Mesenchymal stem cell (in vitro differentiated cells and primary cell): ENCODE results near the gene ERCC4.
A peak's percentile ranks its signal among the peaks of the same experiment; 100 is the strongest.

Source experiments
- DNase-seq: peaks from one replicate; pipeline ENCODE4 v3.0.0-alpha.2; 2013
- H2AFZ ChIP-seq: one replicate; pipeline ENCODE4 v1.6.1; 2013; ENCODE audit warnings: low read depth, mild to moderate bottlenecking, control low read depth, inconsistent platforms, low read length, moderate library complexity
- H2AK5ac ChIP-seq: 2 replicates; pipeline ENCODE4 v1.6.1; 2013; ENCODE audit warnings: low read length, moderate library complexity, mild to moderate bottlenecking, inconsistent platforms; ENCODE audit not compliant: severe bottlenecking
- H2BK120ac ChIP-seq: one replicate; pipeline ENCODE4 v1.6.1; 2013; ENCODE audit warnings: low read depth, mild to moderate bottlenecking, inconsistent platforms, low read length, moderate library complexity
- H2BK12ac ChIP-seq, 2 experiments: one replicate each; pipeline ENCODE4 v1.6.1; 2013; ENCODE audit warnings: inconsistent platforms in 2 of 2, low read length in 2 of 2, mild to moderate bottlenecking in 2 of 2, moderate library complexity in 2 of 2, control low read depth in 1 of 2
- H2BK15ac ChIP-seq: one replicate; pipeline ENCODE4 v1.6.1; 2013; ENCODE audit warnings: mild to moderate bottlenecking, low read depth, inconsistent platforms; ENCODE audit not compliant: poor library complexity, severe bottlenecking
- H2BK5ac ChIP-seq: 2 replicates; pipeline ENCODE4 v1.6.1; 2013; ENCODE audit warnings: low read depth, mild to moderate bottlenecking, low read length, control low read depth, inconsistent platforms; ENCODE audit not compliant: poor library complexity, severe bottlenecking
- H3K14ac ChIP-seq, 2 experiments: one replicate each; pipeline ENCODE4 v1.6.1; 2013; ENCODE audit warnings: inconsistent platforms in 2 of 2, low read length in 2 of 2, control low read depth in 1 of 2, mild to moderate bottlenecking in 1 of 2, moderate library complexity in 1 of 2
- H3K18ac ChIP-seq, 2 experiments: one replicate each; pipeline ENCODE4 v1.6.1; 2013; ENCODE audit warnings: inconsistent platforms in 2 of 2, low read length in 2 of 2, control low read depth in 1 of 2, low read depth in 1 of 2, mild to moderate bottlenecking in 1 of 2
- H3K23ac ChIP-seq, 2 experiments: one replicate each; pipeline ENCODE4 v1.6.1; 2013; ENCODE audit warnings: inconsistent platforms in 2 of 2, low read length in 2 of 2, mild to moderate bottlenecking in 2 of 2, moderate library complexity in 2 of 2, control low read depth in 1 of 2
- H3K27ac ChIP-seq: 2 replicates; pipeline ENCODE4 v1.5.1; 2013; ENCODE audit warnings: mild to moderate bottlenecking, moderate library complexity, low read length, control low read depth, inconsistent platforms; ENCODE audit not compliant: poor library complexity, severe bottlenecking
- H3K27me3 ChIP-seq, 2 experiments: 2 replicates each; pipeline versions ENCODE4 v1.6.1 to v1.7.0; 2013; ENCODE audit warnings: low read length in 2 of 2, mild to moderate bottlenecking in 2 of 2, moderate library complexity in 2 of 2, control low read depth in 1 of 2, inconsistent platforms in 1 of 2; ENCODE audit not compliant: control insufficient read depth in 1 of 2, insufficient read depth in 1 of 2
- H3K36me3 ChIP-seq, 2 experiments: 2 replicates each; pipeline versions ENCODE4 v1.6.1 to v1.7.0; 2013; ENCODE audit warnings: low read length in 2 of 2, control low read depth in 1 of 2, inconsistent platforms in 1 of 2, low read depth in 1 of 2, mild to moderate bottlenecking in 1 of 2; ENCODE audit not compliant: insufficient read depth in 2 of 2, control insufficient read depth in 1 of 2
- H3K4ac ChIP-seq, 2 experiments: one replicate each; pipeline ENCODE4 v1.6.1; 2013; ENCODE audit warnings: inconsistent platforms in 2 of 2, low read length in 2 of 2, mild to moderate bottlenecking in 2 of 2, moderate library complexity in 2 of 2, control low read depth in 1 of 2, low read depth in 1 of 2
- H3K4me1 ChIP-seq: 2 replicates; pipeline ENCODE4 v1.6.1; 2013; ENCODE audit warnings: low read depth, low read length, control low read depth; ENCODE audit not compliant: control insufficient read depth, insufficient read depth
- H3K4me2 ChIP-seq: 2 replicates; pipeline ENCODE4 v1.6.1; 2013; ENCODE audit warnings: low read length, mild to moderate bottlenecking, inconsistent platforms; ENCODE audit not compliant: poor library complexity, severe bottlenecking
- H3K4me3 ChIP-seq, 2 experiments: 2 replicates each; pipeline versions ENCODE4 v1.5.1 to v1.7.0; 2013; ENCODE audit warnings: low read length in 2 of 2, mild to moderate bottlenecking in 2 of 2, control low read depth in 1 of 2, low read depth in 1 of 2; ENCODE audit not compliant: insufficient read depth in 1 of 2
- H3K79me1 ChIP-seq: replicated peaks from 2 replicates; pipeline ENCODE4 v1.6.1; 2013; ENCODE audit warnings: mild to moderate bottlenecking, control low read depth, low read length, inconsistent platforms; ENCODE audit not compliant: poor library complexity, severe bottlenecking
- H3K9ac ChIP-seq: 2 replicates; pipeline ENCODE4 v1.7.0; 2013; ENCODE audit warnings: mild to moderate bottlenecking, low read length, moderate library complexity
- H3K9me3 ChIP-seq: 2 replicates; pipeline ENCODE4 v1.7.0; 2013; ENCODE audit warnings: mild to moderate bottlenecking, low read length; ENCODE audit not compliant: control insufficient read depth
- H4K8ac ChIP-seq: one replicate; pipeline ENCODE4 v1.6.1; 2013; ENCODE audit warnings: inconsistent platforms, mild to moderate bottlenecking, low read length, moderate library complexity
- H4K91ac ChIP-seq: one replicate; pipeline ENCODE4 v1.6.1; 2013; ENCODE audit warnings: mild to moderate bottlenecking, low read length, inconsistent platforms
- WGBS: methylation state at CpG from one replicate; pipeline ENCODE4 v1.1.7; 2013; ENCODE audit warnings: mixed read lengths; 5-methylcytosine and 5-hydroxymethylcytosine counted together

Gene ERCC4

DNA sequence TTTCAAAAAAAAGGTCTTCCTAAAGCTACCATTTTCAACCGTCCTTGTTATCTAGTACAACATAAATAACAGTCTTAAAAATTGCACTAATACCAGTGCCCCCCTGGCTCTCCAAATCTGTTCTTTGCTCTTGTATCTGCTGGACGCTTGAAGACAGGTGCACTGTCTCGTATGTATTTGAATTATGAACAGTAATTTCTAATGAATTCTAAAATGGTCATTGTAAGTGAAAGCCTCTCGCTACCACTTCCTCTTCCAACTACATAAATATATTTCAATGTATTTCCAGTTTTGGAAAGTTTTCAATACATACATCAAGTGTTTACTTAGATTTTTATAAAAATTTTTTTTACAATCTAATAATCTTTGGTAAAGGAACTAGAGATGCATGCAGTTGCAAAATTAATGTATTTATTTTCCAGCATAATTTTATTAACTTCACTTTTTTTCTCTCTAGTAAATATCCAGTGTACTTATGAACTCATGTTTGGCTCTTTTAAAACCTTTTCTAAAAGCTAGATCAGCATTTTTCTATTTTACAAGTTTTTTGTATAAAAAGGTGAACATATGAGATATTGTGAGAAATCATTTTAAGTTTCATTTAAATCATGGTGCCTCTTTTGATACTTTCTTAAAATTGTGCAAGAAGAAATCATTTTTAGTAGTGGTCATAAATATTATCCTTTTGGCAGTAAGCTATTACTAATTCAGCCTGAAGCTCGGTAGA lies 31.0 kb downstream of the ERCC4 start:
- H2BK5ac ChIP-seq = no peak overlapping the region
- no peak overlapping the region for H2BK120ac ChIP-seq
- WGBS = 67% methylated on average over 1 of the region's 5 CpGs
- H2BK15ac ChIP-seq = no peak overlapping the region
- H3K4ac ChIP-seq = no peak overlapping the region
- H3K4me3 ChIP-seq = no peak overlapping the region
- H4K91ac ChIP-seq = no peak overlapping the region
- H3K9ac ChIP-seq = no peak overlapping the region
- no peaks in the 10 kb centered on the region for H3K9me3 ChIP-seq
- peaks cover 12 to 34% of the 10 kb centered on the region in 2 experiments for H3K36me3 ChIP-seq
- no peaks in the 10 kb centered on the region for H3K79me1 ChIP-seq
- H2AK5ac ChIP-seq = no peak overlapping the region
- H2AFZ ChIP-seq = no peak overlapping the region
- H4K8ac ChIP-seq = no peak overlapping the region
- no peak overlapping the region for H3K23ac ChIP-seq
- no peak overlapping the region for H2BK12ac ChIP-seq
- no peaks in the 10 kb centered on the region for H3K27me3 ChIP-seq
- H3K27ac ChIP-seq = no peak overlapping the region
- no peak overlapping the region for H3K4me2 ChIP-seq
- no peak overlapping the region for H3K18ac ChIP-seq
- peaks cover under 1% of the 10 kb centered on the region for H3K4me1 ChIP-seq
- H3K14ac ChIP-seq = no peak overlapping the region
- no peak for DNase-seq

DNA sequence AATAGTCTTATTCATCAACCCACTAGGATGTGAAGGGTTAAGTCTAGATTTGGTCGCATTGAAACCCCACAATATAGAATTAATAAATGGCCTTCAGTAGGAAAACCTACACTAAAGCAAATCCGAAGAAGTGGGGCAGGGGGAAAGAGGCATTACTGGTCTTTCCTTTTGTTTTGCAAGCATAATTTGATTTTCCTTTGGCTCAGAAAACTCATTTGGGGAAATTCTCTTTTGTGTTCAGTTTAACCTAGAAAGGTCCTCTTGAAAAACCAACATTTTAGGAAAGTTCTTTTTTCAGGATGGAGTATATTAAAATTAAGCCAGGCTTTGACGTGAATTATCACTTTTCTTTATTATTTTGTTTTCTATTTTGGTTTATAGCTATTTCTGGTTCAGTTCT lies 31.7 kb downstream of the ERCC4 start:
- H2BK5ac ChIP-seq = no peak overlapping the region
- H2AK5ac ChIP-seq = no peak overlapping the region
- H3K23ac ChIP-seq = no peak overlapping the region
- no peaks in the 10 kb centered on the region for H3K27me3 ChIP-seq
- no peak overlapping the region for H2BK15ac ChIP-seq
- no peak overlapping the region for H2BK12ac ChIP-seq
- no peak overlapping the region for H4K91ac ChIP-seq
- H3K4me3 ChIP-seq = no peak overlapping the region
- peaks cover 10 to 28% of the 10 kb centered on the region in 2 experiments for H3K36me3 ChIP-seq
- no peak overlapping the region for H3K18ac ChIP-seq
- no peak overlapping the region for H3K27ac ChIP-seq
- H3K14ac ChIP-seq = no peak overlapping the region
- no peak overlapping the region for H3K4me2 ChIP-seq
- H2BK120ac ChIP-seq = no peak overlapping the region
- H3K79me1 ChIP-seq = no peaks in the 10 kb centered on the region
- WGBS = 100% methylated on average over 1 of the region's 3 CpGs
- no peaks in the 10 kb centered on the region for H3K9me3 ChIP-seq
- peak; percentile 5 for DNase-seq
- no peak overlapping the region for H4K8ac ChIP-seq
- H2AFZ ChIP-seq = no peak overlapping the region
- no peak overlapping the region for H3K4ac ChIP-seq
- H3K4me1 ChIP-seq = peaks cover 4% of the 10 kb centered on the region
- H3K9ac ChIP-seq = no peak overlapping the region

DNA sequence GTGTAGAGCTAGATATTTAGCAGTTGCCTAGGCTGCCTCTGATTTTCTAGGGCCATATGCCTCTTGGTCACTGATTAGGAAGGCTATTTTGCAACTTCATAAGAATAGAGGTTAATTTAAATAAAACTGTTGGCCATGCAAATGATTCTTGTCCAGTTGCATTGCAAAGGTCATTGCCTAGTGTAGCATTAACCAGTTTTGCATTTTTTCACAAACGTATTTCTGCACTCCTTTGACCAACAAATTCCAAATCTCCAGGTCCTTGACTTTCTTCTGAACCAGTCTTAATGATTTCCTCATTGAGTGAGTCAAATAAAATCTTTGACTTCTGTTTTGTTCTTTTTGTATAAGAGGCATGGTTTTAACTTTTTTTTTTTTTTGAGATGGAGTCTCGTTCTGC lies 33.5 kb downstream of the ERCC4 start:
- no peak for DNase-seq
- Histone ChIP-seq H3K14ac (no peak overlapping the region), H4K8ac (no peak overlapping the region), H2AK5ac (no peak overlapping the region), H3K36me3 (peaks cover 0 to 11% of the 10 kb centered on the region in 2 experiments), H3K4me2 (no peak overlapping the region), H3K4ac (no peak overlapping the region), H2BK5ac (no peak overlapping the region), H3K4me1 (peaks cover 10% of the 10 kb centered on the region), H2BK15ac (no peak overlapping the region), H2BK12ac (no peak overlapping the region), H3K79me1 (no peaks in the 10 kb centered on the region), H3K27me3 (no peaks in the 10 kb centered on the region), H3K23ac (no peak overlapping the region), H3K9ac (no peak overlapping the region), H3K9me3 (no peaks in the 10 kb centered on the region), H3K27ac (no peak overlapping the region), H4K91ac (no peak overlapping the region), H2BK120ac (no peak overlapping the region), H2AFZ (no peak overlapping the region), H3K18ac (no peak overlapping the region), H3K4me3 (no peak overlapping the region)
- 81% methylated on average over 2 of the region's 2 CpGs for WGBS

DNA sequence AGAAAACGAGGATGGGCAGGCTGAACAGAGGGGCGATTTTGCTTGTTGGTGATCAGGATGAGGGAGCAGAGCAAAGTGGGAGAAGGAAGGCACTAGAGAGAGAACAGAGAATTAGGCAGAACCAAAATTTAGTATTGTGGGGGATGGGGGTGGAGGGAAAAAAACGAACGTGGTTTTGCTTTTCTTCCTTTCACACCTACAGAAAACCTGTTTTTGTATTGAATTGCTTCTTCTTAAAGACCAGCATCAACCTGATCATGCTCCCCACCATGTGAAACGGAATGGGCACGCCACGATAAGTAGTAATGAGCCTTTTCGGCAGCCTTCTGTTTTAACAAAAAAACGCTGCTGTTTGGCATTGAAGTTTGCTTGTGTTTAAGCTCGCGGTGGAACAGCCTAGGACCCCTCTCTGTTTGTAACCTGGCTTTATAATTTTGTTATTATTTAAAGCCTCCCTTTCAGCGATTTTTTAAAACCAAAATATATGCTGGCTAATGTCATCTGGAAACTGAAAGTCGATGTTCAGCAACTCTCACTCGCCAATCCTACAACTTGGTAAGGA lies 36.8 kb downstream of the ERCC4 start:
- Histone ChIP-seq H3K18ac (peak overlapping the region; percentile 90 to 91), H3K4ac (peak overlapping the region; percentile 75 to 89), H3K4me2 (no peak overlapping the region), H3K27ac (peak overlapping the region; percentile 97), H2AK5ac (peak overlapping the region; percentile 57), H3K14ac (peak overlapping the region in 1 of 2 experiments; percentile 72), H3K23ac (no peak overlapping the region), H2AFZ (no peak overlapping the region), H2BK5ac (no peak overlapping the region), H3K36me3 (no peaks in the 10 kb centered on the region), H3K9me3 (no peaks in the 10 kb centered on the region), H3K4me1 (peaks cover 16% of the 10 kb centered on the region), H3K9ac (peak overlapping the region; percentile 92), H4K8ac (peak overlapping the region; percentile 89), H3K27me3 (no peaks in the 10 kb centered on the region), H4K91ac (peak overlapping the region; percentile 90), H3K79me1 (no peaks in the 10 kb centered on the region), H2BK12ac (peak overlapping the region; percentile 93 to 97), H2BK15ac (no peak overlapping the region), H2BK120ac (peak overlapping the region; percentile 88), H3K4me3 (peak overlapping the region in 1 of 2 experiments; percentile 77)
- WGBS = 76% methylated on average over 9 of the region's 14 CpGs
- DNase-seq = no peak
